ENCODE results near the gene CDK18.
A peak's percentile ranks its signal among the peaks of the same experiment; 100 is the strongest.

CDK18 gene

DNA sequence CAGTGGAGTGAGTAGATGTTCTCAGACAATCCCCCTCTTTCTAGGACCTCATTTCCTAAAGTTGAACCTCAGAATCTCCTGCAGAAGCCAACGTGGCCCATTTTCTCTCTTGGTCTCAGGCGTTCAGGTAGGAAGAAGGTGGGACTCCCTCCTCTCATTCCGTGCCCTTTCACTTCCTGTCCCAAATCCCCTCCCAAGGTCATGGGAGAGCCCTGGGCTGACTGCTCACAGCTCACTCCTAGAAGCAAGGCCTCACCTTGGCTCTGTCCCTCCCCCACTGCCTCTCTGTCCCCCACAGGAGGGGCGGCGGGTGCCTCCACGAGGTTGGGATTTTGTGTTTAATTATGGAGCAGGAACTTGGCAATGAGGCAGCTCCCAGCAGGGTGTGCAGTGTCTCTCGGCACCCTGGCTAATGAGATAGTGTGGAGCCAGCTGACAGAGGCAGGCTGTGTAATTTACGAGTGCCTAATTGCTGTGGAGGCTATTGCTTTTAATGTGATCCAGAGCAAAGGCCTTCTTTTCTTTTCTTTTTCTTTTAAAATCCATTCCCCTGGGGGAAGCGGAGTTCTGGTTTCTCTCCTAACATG, 9.1 kb upstream of the CDK18 start (continued):
- TF ChIP-seq ZSCAN16 (tag by site-specific recombination; IDR thresholded peaks at IDR 0.05) (no peak), ZNF558 (tag by site-specific recombination; IDR thresholded peaks at IDR 0.05) (no peak), ZNF184 (tag by site-specific recombination; IDR thresholded peaks at IDR 0.05) (no peak), BCL11A (tag by site-specific recombination; IDR thresholded peaks at IDR 0.05; ENCODE audit: low read depth) (0 out of 2 replicates have a peak, but pooled peaks have one; percentile 26), ZNF629 (tag by site-specific recombination; IDR thresholded peaks at IDR 0.05) (peak; percentile 74), ZNF140 (tag by site-specific recombination; IDR thresholded peaks at IDR 0.05) (no peak), ZNF664 (tag by site-specific recombination; IDR thresholded peaks at IDR 0.05) (no peak), ZNF488 (tag by site-specific recombination; IDR thresholded peaks at IDR 0.05) (no peak), ZNF221 (tag by site-specific recombination; IDR thresholded peaks at IDR 0.05; ENCODE audit: borderline replicate concordance) (no peak), ZNF707 (tag by site-specific recombination; IDR thresholded peaks at IDR 0.05) (no peak), ZNF548 (tag by site-specific recombination; IDR thresholded peaks at IDR 0.05) (no peak), ZNF529 (tag by site-specific recombination; IDR thresholded peaks at IDR 0.05; ENCODE audit: insufficient replicate concordance) (no peak), SP2 (tag by site-specific recombination; IDR thresholded peaks at IDR 0.05) (peak; percentile 61), ZNF121 (tag by site-specific recombination; IDR thresholded peaks at IDR 0.05) (no peak), MEIS1 (CRISPR knock-in tag; IDR thresholded peaks at IDR 0.05; ENCODE audit: borderline replicate concordance) (peak; percentile 54; the same call in 1 of the 2 replicates), ZNF223 (tag by site-specific recombination; IDR thresholded peaks at IDR 0.05) (no peak), ZNF354C (tag by site-specific recombination; IDR thresholded peaks at IDR 0.05; ENCODE audit: borderline replicate concordance, low read depth) (no peak), IKZF3 (tag by site-specific recombination; IDR thresholded peaks at IDR 0.05) (peak; percentile 89), ZNF138 (tag by site-specific recombination; IDR thresholded peaks at IDR 0.05; ENCODE audit: borderline replicate concordance) (no peak), ZNF785 (tag by site-specific recombination; IDR thresholded peaks at IDR 0.05) (no peak), ZNF26 (tag by site-specific recombination; IDR thresholded peaks at IDR 0.05) (no peak), ZNF776 (tag by site-specific recombination; IDR thresholded peaks at IDR 0.05; ENCODE audit: borderline replicate concordance) (no peak), ZNF521 (tag by site-specific recombination; IDR thresholded peaks at IDR 0.05) (no peak), OVOL3 (tag by site-specific recombination; IDR thresholded peaks at IDR 0.05) (no peak), KLF16 (tag by site-specific recombination; IDR thresholded peaks at IDR 0.05) (no peak)
- TF ChIP-seq, protein P1, sequence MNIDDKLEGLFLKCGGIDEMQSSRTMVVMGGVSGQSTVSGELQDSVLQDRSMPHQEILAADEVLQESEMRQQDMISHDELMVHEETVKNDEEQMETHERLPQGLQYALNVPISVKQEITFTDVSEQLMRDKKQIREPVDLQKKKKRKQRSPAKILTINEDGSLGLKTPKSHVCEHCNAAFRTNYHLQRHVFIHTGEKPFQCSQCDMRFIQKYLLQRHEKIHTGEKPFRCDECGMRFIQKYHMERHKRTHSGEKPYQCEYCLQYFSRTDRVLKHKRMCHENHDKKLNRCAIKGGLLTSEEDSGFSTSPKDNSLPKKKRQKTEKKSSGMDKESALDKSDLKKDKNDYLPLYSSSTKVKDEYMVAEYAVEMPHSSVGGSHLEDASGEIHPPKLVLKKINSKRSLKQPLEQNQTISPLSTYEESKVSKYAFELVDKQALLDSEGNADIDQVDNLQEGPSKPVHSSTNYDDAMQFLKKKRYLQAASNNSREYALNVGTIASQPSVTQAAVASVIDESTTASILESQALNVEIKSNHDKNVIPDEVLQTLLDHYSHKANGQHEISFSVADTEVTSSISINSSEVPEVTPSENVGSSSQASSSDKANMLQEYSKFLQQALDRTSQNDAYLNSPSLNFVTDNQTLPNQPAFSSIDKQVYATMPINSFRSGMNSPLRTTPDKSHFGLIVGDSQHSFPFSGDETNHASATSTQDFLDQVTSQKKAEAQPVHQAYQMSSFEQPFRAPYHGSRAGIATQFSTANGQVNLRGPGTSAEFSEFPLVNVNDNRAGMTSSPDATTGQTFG (tag by site-specific recombination; IDR thresholded peaks at IDR 0.05; ENCODE audit: borderline replicate concordance), result no peak
- TF ChIP-seq, protein P2, sequence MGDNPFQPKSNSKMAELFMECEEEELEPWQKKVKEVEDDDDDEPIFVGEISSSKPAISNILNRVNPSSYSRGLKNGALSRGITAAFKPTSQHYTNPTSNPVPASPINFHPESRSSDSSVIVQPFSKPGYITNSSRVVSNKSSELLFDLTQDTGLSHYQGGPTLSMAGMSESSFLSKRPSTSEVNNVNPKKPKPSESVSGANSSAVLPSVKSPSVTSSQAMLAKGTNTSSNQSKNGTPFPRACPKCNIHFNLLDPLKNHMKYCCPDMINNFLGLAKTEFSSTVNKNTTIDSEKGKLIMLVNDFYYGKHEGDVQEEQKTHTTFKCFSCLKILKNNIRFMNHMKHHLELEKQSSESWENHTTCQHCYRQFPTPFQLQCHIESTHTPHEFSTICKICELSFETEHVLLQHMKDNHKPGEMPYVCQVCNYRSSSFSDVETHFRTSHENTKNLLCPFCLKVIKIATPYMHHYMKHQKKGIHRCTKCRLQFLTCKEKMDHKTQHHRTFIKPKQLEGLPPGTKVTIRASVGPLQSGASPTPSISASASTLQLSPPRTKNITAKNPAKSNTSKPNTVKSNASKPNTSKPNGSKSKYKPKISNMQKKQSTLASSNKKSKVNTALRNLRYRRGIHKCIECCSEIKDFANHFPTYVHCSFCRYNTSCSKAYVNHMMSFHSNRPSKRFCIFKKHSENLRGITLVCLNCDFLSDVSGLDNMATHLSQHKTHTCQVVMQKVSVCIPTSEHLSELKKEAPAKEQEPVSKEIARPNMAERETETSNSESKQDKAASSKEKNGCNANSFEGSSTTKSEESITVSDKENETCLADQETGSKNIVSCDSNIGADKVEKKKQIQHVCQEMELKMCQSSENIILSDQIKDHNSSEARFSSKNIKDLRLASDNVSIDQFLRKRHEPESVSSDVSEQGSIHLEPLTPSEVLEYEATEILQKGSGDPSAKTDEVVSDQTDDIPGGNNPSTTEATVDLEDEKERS (tag by site-specific recombination; IDR thresholded peaks at IDR 0.05), result no peak
- TF ChIP-seq, protein P3, sequence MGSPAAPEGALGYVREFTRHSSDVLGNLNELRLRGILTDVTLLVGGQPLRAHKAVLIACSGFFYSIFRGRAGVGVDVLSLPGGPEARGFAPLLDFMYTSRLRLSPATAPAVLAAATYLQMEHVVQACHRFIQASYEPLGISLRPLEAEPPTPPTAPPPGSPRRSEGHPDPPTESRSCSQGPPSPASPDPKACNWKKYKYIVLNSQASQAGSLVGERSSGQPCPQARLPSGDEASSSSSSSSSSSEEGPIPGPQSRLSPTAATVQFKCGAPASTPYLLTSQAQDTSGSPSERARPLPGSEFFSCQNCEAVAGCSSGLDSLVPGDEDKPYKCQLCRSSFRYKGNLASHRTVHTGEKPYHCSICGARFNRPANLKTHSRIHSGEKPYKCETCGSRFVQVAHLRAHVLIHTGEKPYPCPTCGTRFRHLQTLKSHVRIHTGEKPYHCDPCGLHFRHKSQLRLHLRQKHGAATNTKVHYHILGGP (tag by site-specific recombination; IDR thresholded peaks at IDR 0.05), result no peak
- TF ChIP-seq, protein P4, sequence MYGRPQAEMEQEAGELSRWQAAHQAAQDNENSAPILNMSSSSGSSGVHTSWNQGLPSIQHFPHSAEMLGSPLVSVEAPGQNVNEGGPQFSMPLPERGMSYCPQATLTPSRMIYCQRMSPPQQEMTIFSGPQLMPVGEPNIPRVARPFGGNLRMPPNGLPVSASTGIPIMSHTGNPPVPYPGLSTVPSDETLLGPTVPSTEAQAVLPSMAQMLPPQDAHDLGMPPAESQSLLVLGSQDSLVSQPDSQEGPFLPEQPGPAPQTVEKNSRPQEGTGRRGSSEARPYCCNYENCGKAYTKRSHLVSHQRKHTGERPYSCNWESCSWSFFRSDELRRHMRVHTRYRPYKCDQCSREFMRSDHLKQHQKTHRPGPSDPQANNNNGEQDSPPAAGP (tag by site-specific recombination; IDR thresholded peaks at IDR 0.05), result peak; percentile 92
- TF ChIP-seq, protein P5, sequence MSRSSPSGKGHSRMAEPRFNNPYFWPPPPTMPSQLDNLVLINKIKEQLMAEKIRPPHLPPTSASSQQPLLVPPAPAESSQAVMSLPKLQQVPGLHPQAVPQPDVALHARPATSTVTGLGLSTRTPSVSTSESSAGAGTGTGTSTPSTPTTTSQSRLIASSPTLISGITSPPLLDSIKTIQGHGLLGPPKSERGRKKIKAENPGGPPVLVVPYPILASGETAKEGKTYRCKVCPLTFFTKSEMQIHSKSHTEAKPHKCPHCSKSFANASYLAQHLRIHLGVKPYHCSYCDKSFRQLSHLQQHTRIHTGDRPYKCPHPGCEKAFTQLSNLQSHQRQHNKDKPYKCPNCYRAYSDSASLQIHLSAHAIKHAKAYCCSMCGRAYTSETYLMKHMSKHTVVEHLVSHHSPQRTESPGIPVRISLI (tag by site-specific recombination; IDR thresholded peaks at IDR 0.05), result no peak

Data from HEK293 (cell line).